GM12892 (cell line): Measurements from ENCODE around the gene LYPD6B.

ENCODE experiments used
- POLR2A ChIP-seq: IDR thresholded peaks from 2 replicates; pipeline ENCODE4 v1.6.1; 2011; ENCODE audit warnings: low read depth, low read length, control low read depth
- POLR2AphosphoS5 ChIP-seq: IDR thresholded peaks from 2 replicates; pipeline ENCODE4 v1.6.1; 2011; ENCODE audit warnings: low read depth, low read length, control low read depth
- TAF1 ChIP-seq: IDR thresholded peaks from 2 replicates; pipeline ENCODE4 v1.6.1; 2011; ENCODE audit warnings: low read depth, mild to moderate bottlenecking, control low read depth, low read length, borderline replicate concordance

DNA sequence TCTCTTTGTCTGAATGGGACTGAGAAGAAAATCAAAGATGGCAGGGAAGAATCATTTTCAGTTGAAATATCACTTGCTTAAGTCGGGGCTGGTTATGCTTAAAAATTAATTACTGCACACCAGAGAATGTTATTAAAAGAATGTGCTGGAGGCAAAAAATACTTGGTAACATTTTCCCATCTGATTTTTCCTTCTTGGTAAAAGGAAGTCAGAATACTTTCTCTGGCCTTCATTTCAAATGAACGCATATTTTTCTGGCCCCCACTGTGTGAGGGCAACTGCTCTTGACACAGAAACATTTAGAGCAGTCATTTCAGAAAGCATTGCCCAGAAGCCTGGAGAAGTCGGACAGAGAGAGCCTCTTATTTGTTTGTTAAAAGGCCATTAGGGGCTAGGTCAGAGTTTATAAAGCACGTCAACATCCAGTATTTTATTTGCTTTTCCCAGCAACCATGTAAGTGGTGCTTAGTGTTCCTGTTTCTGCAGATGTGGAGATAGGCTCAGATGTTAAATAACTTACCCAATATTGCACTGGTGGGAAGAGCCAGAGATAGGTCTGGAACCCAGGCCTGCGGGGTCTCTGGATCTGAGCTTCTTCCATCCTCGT, 32.9 kb upstream of the LYPD6B start:
- TF ChIP-seq TAF1 = no peak
- TF ChIP-seq POLR2A = no peak
- TF ChIP-seq POLR2AphosphoS5 = no peak
